GM18909 (cell line): ENCODE measurements around the gene SLC38A5.

Experiments
- ATAC-seq: cut with Tn5 transposase; IDR thresholded peaks from one replicate; pipeline ENCODE4 v1.9.1; 2021; ENCODE audit warnings: mild to moderate bottlenecking; ENCODE audit not compliant: unreplicated experiment, poor library complexity

Gene SLC38A5

GRCh38 chrX:48492293-48492910 lies 22.3 kb upstream of the SLC38A5 start:
- ATAC-seq = no peak

GRCh38 chrX:48491809-48492208 lies 21.7 kb upstream of the SLC38A5 start:
- ATAC-seq = no peak

GRCh38 chrX:48490661-48491060 lies 20.6 kb upstream of the SLC38A5 start:
- ATAC-seq = no peak

DNA sequence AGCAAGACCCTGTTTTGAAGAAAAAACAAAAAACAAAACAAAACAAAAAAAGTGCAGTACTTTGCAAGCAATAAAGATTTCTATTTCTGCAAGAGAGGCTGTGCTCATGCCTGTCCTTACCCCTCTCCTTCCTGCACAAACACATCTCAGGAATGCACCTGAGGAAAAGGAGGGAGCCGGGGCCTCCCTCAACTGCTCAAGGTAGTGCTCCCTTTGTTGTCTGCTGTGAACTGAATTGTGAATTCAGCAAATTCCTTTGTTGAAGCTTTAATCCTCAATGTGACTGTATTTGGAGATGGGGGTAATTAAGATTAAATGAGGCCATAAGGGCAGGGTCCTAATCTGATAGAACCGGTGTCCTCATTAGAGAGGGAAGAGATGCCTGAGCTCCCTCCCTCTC lies 19.8 kb upstream of the SLC38A5 start:
- ATAC-seq = no peak

- ATAC-seq = no peak
Observed at GRCh38 chrX:48489296-48489695, 19.2 kb upstream of the SLC38A5 start.

DNA sequence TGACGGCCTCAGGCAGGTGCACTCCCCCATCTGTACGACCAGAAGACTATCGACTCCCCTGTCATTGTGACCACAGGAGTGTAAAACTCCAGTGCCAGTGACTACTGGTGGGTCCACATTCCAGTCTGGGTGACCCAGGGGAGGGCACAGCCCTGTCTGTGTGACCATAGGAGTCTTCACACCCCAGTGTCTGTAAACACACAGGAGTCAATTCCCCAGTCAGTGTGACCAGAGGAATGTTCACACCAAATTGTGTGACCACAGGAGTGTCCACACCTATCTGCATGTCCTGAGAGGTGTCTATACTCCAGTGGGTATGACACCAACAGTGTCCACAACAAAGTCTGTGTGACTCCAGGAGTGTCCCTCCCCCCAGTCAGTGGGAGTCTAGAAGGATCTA lies 18.0 kb upstream of the SLC38A5 start:
- no peak for ATAC-seq

- ATAC-seq = no peak
Observed at GRCh38 chrX:48487362-48487798, 17.3 kb upstream of the SLC38A5 start.

GRCh38 chrX:48482526-48482925 lies 12.5 kb upstream of the SLC38A5 start:
- no peak for ATAC-seq

- ATAC-seq = no peak
Observed at GRCh38 chrX:48480583-48480982, 10.5 kb upstream of the SLC38A5 start.

DNA sequence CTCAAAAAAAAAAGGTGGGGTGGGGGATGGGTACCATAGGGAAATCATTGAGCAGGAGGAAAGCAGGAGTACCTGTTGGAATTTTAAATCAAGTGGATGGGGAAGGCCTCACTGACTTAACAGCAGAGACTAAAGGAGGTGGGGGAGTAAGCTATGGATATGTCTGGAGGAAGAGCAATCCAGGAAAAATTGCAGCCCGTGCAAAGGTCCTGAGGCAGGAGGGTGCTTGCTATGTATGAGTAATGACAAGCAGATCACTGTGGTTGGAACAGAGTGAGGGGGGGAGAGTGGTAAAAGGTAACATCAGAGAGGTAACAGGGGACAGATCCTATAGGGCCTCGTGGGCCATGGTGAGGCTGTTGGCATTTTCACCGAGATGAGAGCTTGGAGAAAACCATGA lies 10.1 kb upstream of the SLC38A5 start:
- ATAC-seq = no peak

GRCh38 chrX:48478806-48479205 lies 8.7 kb upstream of the SLC38A5 start:
- no peak for ATAC-seq

DNA sequence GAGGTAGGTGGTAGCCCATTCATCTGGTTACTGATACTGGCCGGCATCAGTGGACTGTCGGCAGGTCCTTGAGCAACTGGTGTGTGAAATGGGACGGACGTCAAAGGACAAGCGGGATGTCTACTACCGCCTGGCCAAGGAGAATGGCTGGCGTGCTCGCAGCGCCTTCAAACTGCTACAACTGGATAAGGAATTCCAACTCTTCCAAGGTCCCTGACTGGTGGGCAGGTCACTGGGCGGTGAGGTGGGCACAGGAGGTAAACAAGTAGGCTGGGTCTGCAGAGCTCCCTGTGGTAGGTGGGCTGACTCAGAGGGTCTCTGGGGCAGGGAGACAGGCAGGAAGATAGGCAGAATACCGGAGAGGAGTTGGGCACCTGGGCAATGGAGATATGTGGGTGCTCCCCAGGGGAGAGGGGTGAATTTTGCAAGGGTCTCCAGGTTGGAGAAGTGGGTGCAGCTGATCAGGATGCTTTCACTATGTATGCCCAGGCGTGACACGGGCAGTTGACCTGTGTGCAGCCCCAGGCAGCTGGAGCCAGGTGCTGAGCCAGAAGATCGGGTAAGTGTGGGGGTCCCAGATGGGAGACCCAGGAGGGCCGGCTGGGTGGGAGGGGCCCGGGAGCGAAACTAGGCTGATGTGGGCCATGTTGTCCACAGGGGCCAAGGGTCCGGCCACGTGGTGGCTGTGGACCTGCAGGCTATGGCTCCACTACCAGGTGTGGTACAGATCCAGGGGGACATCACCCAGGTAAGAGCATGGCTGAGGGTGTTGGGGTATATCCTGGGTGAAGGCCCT lies 8.1 kb upstream of the SLC38A5 start:
- no peak for ATAC-seq

DNA sequence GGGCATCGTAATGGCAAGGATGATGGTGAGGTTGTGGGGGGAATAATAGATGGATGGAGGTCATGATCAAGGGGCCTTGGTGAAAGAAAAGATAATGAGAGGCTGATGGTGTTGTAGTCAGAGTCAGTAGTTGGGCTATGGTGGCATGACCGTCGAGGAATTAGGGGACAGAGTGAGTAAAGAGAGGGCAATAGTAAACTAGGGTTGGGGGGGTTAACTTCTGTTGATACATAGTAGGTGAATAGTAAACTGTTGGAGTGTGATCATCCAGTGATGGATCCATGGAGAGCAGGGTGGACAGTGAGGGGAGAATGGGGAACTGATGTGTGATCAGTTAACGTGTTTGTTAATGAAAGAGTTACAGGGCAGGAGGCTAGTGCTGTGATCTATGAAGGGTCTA lies 6.9 kb upstream of the SLC38A5 start:
- ATAC-seq = no peak

DNA sequence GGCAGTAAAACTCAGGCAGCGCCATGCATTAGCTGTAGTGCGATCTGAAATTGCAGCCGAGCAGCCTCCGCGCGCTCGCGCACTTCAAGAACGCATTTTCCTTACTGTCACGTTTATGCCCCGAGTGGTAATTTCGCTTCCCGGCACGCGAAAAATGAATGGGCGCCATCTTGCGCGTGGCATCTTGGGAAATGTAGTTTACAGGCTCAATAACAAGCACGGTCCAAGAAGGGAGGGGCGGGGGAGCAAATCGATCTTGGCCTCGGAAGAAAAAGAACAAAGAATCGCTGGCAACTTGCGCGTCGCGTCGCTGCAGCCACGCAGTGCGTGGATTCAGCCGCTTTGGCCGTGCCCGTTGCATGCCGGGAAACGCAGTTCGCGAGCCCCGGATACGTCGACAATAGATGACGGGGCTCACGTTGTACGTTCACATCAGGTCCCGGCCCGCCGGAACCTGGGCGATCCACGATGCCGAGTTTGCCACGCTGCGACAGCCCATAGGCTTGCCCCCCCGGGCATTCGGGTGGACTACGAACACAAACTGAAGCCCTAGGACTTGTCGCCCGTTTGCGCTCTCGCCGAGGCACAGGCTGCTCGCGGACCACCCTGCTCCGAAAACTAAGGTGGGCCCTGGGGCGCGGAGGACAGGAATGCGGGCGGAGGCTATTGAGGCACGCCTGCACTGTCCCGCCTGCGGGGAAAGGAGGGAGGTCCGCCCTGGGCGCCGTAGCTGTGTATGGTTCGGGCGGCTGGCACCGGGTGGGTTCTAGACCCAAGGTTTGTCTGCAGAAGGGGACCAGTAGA lies 5.9 kb upstream of the SLC38A5 start, which contains the start of gene FTSJ1:
Gene FTSJ1 (plus strand): TSS at position 426 of the 804 bp plus-strand sequence. CDS start 1,849 bp downstream, outside the sequence.
- peak; percentile 89 for ATAC-seq

GRCh38 chrX:48475296-48475695 lies 5.2 kb upstream of the SLC38A5 start:
- ATAC-seq = no peak

DNA sequence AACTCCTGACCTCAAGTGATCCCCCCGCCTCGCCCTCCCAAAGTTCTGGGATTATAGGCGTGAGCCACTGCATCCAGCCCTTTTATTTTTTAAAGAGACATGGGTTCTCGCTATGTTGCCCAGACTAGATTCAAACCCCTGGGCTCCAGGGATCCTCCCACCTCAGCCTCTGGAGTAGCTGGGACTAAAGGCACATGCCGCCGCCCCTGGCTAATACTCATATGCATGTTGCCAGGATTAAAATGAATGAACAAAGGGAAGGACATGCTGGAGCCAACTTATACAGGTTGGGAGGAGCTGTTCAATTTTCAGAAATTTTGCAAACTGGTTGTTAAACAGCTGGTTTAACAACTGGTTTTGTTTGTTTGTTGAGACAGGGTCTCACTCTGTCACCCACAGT lies 4.5 kb upstream of the SLC38A5 start:
- no peak for ATAC-seq

DNA sequence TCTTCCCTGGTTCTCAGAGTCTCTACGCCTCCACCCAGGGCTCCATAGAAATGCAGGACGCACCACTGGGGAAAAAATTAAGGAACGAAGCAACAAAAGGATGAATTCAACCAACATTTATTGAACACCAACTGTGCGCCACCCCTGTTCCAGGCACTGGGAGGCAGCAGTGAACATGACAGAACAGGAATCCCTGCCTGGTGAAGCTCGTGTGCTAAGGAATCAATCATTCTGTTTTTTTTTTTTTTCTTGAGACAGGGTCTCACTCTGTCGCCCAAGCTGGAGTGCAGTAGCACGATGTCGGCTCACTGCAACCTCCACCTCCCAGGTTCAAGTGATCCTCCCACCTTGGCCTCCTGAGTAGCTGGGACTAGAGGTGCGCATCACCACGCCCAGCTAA lies 4.1 kb upstream of the SLC38A5 start:
- no peak for ATAC-seq

DNA sequence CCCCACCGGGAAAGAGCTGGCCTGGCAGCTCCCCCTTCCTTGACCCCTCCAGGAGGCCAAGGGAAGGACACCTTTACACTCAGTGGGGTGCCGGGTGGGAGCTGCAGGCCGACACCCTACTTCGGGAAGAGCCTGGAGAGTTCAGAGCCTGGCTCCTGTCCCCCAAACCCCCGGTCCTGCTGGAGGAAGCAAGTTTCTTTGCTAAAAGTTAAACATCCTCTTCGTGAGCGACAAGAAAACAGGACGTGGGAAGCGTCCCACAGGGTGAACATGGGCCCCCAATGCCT lies 3.6 kb upstream of the SLC38A5 start:
- ATAC-seq = no peak

DNA sequence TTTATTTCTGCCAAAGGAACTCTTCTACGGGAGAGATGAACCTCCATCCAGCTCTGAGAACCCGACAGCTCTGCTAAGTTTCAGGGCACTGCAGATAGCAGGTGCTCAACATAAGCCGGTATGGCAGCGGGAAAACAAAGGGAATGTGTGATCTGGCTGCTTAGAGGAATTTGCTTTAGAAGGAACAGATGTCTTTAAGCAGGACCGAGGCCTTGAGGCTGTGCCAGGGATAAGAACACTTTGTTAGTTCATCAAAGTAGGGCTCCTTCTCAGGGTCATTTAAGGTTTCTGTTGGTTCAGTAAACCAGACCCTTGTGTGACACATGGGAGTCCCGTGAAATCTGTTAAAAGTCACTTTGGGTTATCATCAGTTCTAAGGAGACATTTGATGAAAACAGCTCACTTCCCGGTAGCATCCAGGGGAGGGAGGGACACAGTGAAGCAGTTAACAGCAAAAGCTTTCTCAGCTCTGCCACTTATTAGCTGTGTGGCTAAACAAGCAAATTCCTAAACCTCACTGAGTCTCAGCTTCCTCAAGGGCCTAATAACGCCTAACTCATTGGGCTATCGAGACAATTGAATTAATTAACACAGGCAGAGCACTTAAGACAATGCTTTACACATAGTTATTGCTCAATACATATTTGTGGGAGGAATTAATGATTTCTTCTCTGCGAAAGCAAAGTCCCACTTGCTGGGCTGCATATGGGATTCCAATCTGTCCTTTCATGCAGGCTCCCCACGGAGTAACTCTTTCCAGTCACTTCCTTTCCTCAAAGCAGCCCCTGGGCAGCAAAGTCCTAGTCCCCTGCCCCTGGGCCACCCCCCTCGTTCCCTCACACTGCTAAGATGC lies 3.0 kb upstream of the SLC38A5 start:
- no peak for ATAC-seq

DNA sequence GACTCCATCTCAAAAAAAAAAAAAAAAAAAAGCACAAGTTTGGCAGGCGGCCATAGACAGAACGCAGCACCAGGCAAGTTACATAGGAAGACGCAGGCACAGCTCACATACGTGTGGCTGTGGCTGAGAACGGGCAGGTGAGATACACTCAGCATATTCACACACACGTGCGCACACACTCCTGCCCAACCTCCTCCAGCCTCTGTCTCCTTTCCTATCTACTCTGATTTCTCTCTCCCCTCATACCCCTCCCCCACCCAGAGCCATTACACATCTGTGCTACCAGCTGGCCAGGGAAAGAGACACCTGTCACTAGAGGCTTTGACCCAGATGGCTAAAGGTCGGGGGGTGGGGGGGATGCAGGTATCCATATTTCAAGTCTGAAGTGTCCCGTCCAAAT lies 2.2 kb upstream of the SLC38A5 start:
- ATAC-seq = no peak
